GM12878 (cell line): ENCODE data around the gene IFNL1. TPM values are rescaled to one million over a fixed set of nuclear protein-coding genes. Genes with fewer than 3 reads are reported as not detected.

Source experiments
- ATAC-seq: fragments of 200-7000 bp; cut with Tn5 transposase; 3 replicates; pipeline ENCODE4 v1.9.1; 2020; ENCODE audit warnings: mild to moderate bottlenecking, moderate library complexity
- BruUV-seq: library from RNA; stranded (reverse); fragments of 400-500 nt; replicated peaks from 2 replicates; lab custom pipeline; 2021; lab: Mats Ljungman, UMichigan
- CTCF ChIA-PET: fragments of 300-600 bp; sonication (Branson Sonifier 250); formaldehyde crosslinking; extraction: SDS; loops from one replicate; lab custom pipeline; 2021; ENCODE audit warnings: inconsistent platforms; lab: Yijun Ruan, JAX
- POLR2A ChIA-PET: fragments of 350-600 bp; formaldehyde crosslinking; extraction: SDS; loops from one replicate; lab custom pipeline; 2021; ENCODE audit warnings: inconsistent platforms; lab: Charles Lee
- RAD21 ChIA-PET: fragments of 300-600 bp; sonication (Branson Sonifier 250); formaldehyde crosslinking; loops from one replicate; lab custom pipeline; 2023; ENCODE audit warnings: antibody characterized with exemption; ENCODE audit not compliant: unreplicated experiment; lab: Charles Lee
- SMC1A ChIA-PET: fragments of 300-600 bp; sonication (Branson Sonifier 250); formaldehyde crosslinking; loops from one replicate; lab custom pipeline; 2023; ENCODE audit not compliant: unreplicated experiment, uncharacterized antibody; lab: Charles Lee
- DNase-seq: peaks from one replicate; pipeline ENCODE4 v3.0.0-alpha.2; 2011; ENCODE audit warnings: low read depth, low spot score
- FAIRE-seq: peaks from 3 replicates; lab custom pipeline; 2011; peaks lifted over from hg19 to GRCh38; lab: Jason Lieb, UNC
- H2AFZ ChIP-seq: 2 replicates; pipeline ENCODE4 v1.6.0; 2011; ENCODE audit warnings: low read depth, low read length, control low read depth; ENCODE audit not compliant: control insufficient read depth
- H3K27ac ChIP-seq: 2 replicates; pipeline ENCODE4 v1.5.1; 2011; ENCODE audit warnings: control low read depth; ENCODE audit not compliant: control insufficient read depth, insufficient read depth
- H3K27me3 ChIP-seq, 2 experiments: replicated peaks in 1 of 2; 2 replicates each; pipeline versions ENCODE4 v1.6.0 to v1.6.1; 2011; ENCODE audit warnings: low read length in 1 of 2; ENCODE audit not compliant: control insufficient read depth in 2 of 2, insufficient read depth in 2 of 2
- H3K36me3 ChIP-seq, 2 experiments: 2 replicates each; pipeline ENCODE4 v1.5.1; 2011; ENCODE audit warnings: low read length in 1 of 2; ENCODE audit not compliant: control insufficient read depth in 2 of 2, insufficient read depth in 2 of 2
- H3K4me1 ChIP-seq: 2 replicates; pipeline ENCODE4 v1.6.1; 2011; ENCODE audit warnings: mild to moderate bottlenecking, low read length, moderate library complexity, mixed read lengths; ENCODE audit not compliant: control insufficient read depth, insufficient read depth
- H3K4me2 ChIP-seq: 2 replicates; pipeline ENCODE4 v1.6.0; 2011; ENCODE audit warnings: control low read depth; ENCODE audit not compliant: control insufficient read depth, insufficient read depth
- H3K4me3 ChIP-seq: fragments of 200-600 bp; sonication (generic); 2 replicates; pipeline ENCODE4 v1.5.1; 2016
- H3K79me2 ChIP-seq: 2 replicates; pipeline ENCODE4 v1.6.0; 2011; ENCODE audit warnings: low read length; ENCODE audit not compliant: control insufficient read depth, insufficient read depth
- H3K9ac ChIP-seq: 2 replicates; pipeline ENCODE4 v1.8.0; 2011; ENCODE audit warnings: low read length, control low read depth, mixed read lengths; ENCODE audit not compliant: control insufficient read depth, insufficient read depth
- H3K9me3 ChIP-seq: replicated peaks from 3 replicates; pipeline ENCODE4 v1.5.1; 2011; ENCODE audit warnings: mild to moderate bottlenecking, low read length; ENCODE audit not compliant: control insufficient read depth, insufficient read depth
- H4K20me1 ChIP-seq: 2 replicates; pipeline ENCODE4 v1.6.0; 2011; ENCODE audit not compliant: control insufficient read depth, insufficient read depth
- BCL11A ChIP-seq: IDR thresholded peaks from 2 replicates; pipeline ENCODE4 v1.6.1; 2011; ENCODE audit warnings: low read depth, low read length
- BHLHE40 ChIP-seq, 2 experiments: fragments of 450-650 bp in 1 of 2; IDR thresholded peaks; 2 replicates each; pipeline ENCODE4 v1.6.1; 2011 to 2017; ENCODE audit warnings: low read depth in 2 of 2, borderline replicate concordance in 1 of 2, improper control_type of control experiment in 1 of 2, low read length in 1 of 2, mild to moderate bottlenecking in 1 of 2
- CBFB ChIP-seq: IDR thresholded peaks from 2 replicates; pipeline ENCODE4 v1.6.1; 2016; ENCODE audit warnings: antibody characterized with exemption, low read depth
- CBX5 ChIP-seq: sonication (generic); IDR thresholded peaks from 2 replicates; pipeline ENCODE4 v1.6.1; 2016; ENCODE audit warnings: low read depth, moderate library complexity, mild to moderate bottlenecking, inconsistent platforms
- DPF2 ChIP-seq: fragments of 450-650 bp; IDR thresholded peaks from 2 replicates; pipeline ENCODE4 v1.6.1; 2017; ENCODE audit warnings: mild to moderate bottlenecking
- EZH2 ChIP-seq: IDR thresholded peaks from 2 replicates; pipeline ENCODE4 v1.6.1; 2012; ENCODE audit warnings: low read depth, mild to moderate bottlenecking, control low read depth, inconsistent platforms, low read length, borderline replicate concordance; ENCODE audit not compliant: control insufficient read depth
- GABPA ChIP-seq: IDR thresholded peaks from 2 replicates; pipeline ENCODE4 v1.6.1; 2014; ENCODE audit warnings: antibody characterized with exemption, low read depth, mild to moderate bottlenecking, inconsistent platforms
- HDGF ChIP-seq: fragments of 450-650 bp; IDR thresholded peaks from 2 replicates; pipeline ENCODE4 v1.6.1; 2016; ENCODE audit warnings: antibody characterized with exemption
- NFXL1 ChIP-seq: fragments of 450-650 bp; IDR thresholded peaks from 2 replicates; pipeline ENCODE4 v1.6.1; 2017; ENCODE audit warnings: antibody characterized with exemption, mild to moderate bottlenecking, borderline replicate concordance
- NFYA ChIP-seq: IDR thresholded peaks from 2 replicates; pipeline ENCODE4 v1.6.1; 2011; ENCODE audit warnings: low read depth, mild to moderate bottlenecking, low read length, improper control_type of control experiment, borderline replicate concordance
- NR2C1 ChIP-seq: fragments of 450-650 bp; IDR thresholded peaks from 2 replicates; pipeline ENCODE4 v1.6.1; 2017; ENCODE audit warnings: antibody characterized with exemption, mild to moderate bottlenecking, moderate library complexity
- NR2C2 ChIP-seq: IDR thresholded peaks from 2 replicates; pipeline ENCODE4 v1.6.1; 2011; ENCODE audit warnings: borderline replicate concordance, low read depth; ENCODE audit not compliant: control insufficient read depth, insufficient read length
- POLR2AphosphoS5 ChIP-seq: IDR thresholded peaks from 2 replicates; pipeline ENCODE4 v1.6.1; 2011; ENCODE audit warnings: mild to moderate bottlenecking, low read length, inconsistent platforms
- REST ChIP-seq: IDR thresholded peaks from 2 replicates; pipeline ENCODE4 v1.6.1; 2012; ENCODE audit warnings: mild to moderate bottlenecking, low read depth, low read length
- RFX5 ChIP-seq: IDR thresholded peaks from 2 replicates; pipeline ENCODE4 v1.6.1; 2011; ENCODE audit warnings: low read depth, low read length, improper control_type of control experiment
- SIX5 ChIP-seq: IDR thresholded peaks from 2 replicates; pipeline ENCODE4 v1.6.1; 2011; ENCODE audit warnings: mild to moderate bottlenecking, low read depth, low read length, moderate library complexity; ENCODE audit not compliant: severe bottlenecking
- SUPT20H ChIP-seq: IDR thresholded peaks from 2 replicates; pipeline ENCODE4 v1.6.1; 2011; ENCODE audit warnings: low read depth, mild to moderate bottlenecking, low read length, moderate library complexity, borderline replicate concordance; ENCODE audit not compliant: control insufficient read depth
- SUZ12 ChIP-seq: fragments of 200-600 bp; sonication (generic); IDR thresholded peaks from one replicate; pipeline ENCODE4 v1.6.1; 2018; ENCODE audit warnings: antibody characterized with exemption, mild to moderate bottlenecking; ENCODE audit not compliant: unreplicated experiment
- TARDBP ChIP-seq: IDR thresholded peaks from 2 replicates; pipeline ENCODE4 v1.6.1; 2016; ENCODE audit warnings: borderline replicate concordance
- WRNIP1 ChIP-seq: IDR thresholded peaks from 2 replicates; pipeline ENCODE4 v1.6.1; 2011; ENCODE audit warnings: low read depth, low read length, improper control_type of control experiment, borderline replicate concordance
- WGBS: methylation state at CpG from one replicate; pipeline ENCODE4 v1.1.6; 2016; ENCODE audit warnings: low lambda C conversion rate; ENCODE audit not compliant: insufficient replicate concordance, insufficient coverage; ENCODE audit errors: missing lambda C conversion rate; 5-methylcytosine and 5-hydroxymethylcytosine counted together
- in situ Hi-C: fragments of 300-500 bp; cut with MboI; formaldehyde crosslinking; loops from 9 replicates; pipeline ENCODE4 v1.14.3; 2018; ENCODE audit warnings: mixed read lengths
- intact Hi-C: fragments of 100-400 bp; cut with micrococcal nuclease; formaldehyde crosslinking; loops from one replicate; pipeline ENCODE4 v1.14.2; 2022; ENCODE audit not compliant: unreplicated experiment
- polyA plus RNA-seq, 11 experiments: library from polyadenylated mRNA; depleted of rRNA in 4 of 11; unstranded in 6 of 11; stranded (reverse) in 5 of 11; fragments of >200 nt; fragmentation: Nextera tagmentation in 4 of 11; fragmentation: Illumina TruSeq in 1 of 11; extraction: Ambion mirVana in 4 of 11; extraction: Trizol in 1 of 11; gene quantifications; 1 replicate in 1 of 11; 2 replicates in 10 of 11; pipeline versions ENCODE4 v1.2.1 to v1.2.3, GENCODE V29; 2011 to 2016; ENCODE audit warnings: inconsistent platforms in 2 of 11, missing spikeins in 2 of 11, low read depth in 1 of 11
- total RNA-seq, 4 experiments: library from RNA; depleted of rRNA in 3 of 4; stranded (reverse); fragments of >200 nt in 3 of 4; fragmentation: Illumina TruSeq in 1 of 4; extraction: Trizol in 1 of 4; gene quantifications; 2 replicates each; pipeline versions ENCODE4 v1.2.1 to v1.2.3, GENCODE V29; 2013 to 2021

The IFNL1 gene
- total and polyA plus RNA-seq, 10 of the 15 experiments (the other 5 are each of a cell fraction or from before 2014, with no cell fraction given): not detected

DNA sequence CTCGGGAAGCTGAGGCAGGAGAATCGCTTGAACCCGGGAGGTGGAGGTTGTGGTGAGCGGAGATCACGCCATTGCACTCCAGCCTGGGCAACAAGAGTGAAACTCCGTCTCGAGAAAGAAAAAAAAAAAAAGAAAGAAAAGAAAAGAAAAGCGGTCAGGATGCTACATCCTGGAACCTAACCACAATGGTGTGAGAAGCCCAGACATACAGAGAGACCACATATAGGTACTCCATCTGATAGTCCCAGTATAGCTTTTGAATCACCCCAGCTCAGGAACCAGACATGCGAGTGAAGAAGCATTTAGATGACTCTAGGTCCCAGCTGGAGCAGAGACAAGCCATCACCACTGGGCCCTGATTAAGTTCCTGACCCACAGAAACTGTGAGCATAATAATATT, 3.2 kb downstream of the IFNL1 start:
- no peak overlapping the region for H3K4me2 ChIP-seq

GRCh38 chr19:39299832-39300231, 3.6 kb downstream of the IFNL1 start:
- Histone ChIP-seq H3K36me3 (no peaks in the 10 kb centered on the region), H2AFZ (no peak overlapping the region), H3K79me2 (no peaks in the 10 kb centered on the region), H3K27me3 (peaks cover 0 to 2% of the 10 kb centered on the region in 2 experiments; a peak in 1 of 4 replicates), H3K4me2 (no peak overlapping the region), H3K9ac (no peak overlapping the region), H3K9me3 (no peaks in the 10 kb centered on the region), H4K20me1 (no peaks in the 10 kb centered on the region), H3K27ac (no peak overlapping the region), H3K4me3 (no peak overlapping the region), H3K4me1 (no peaks in the 10 kb centered on the region)
- CTCF ChIA-PET: no interaction called here
- DNase-seq: no peak
- no peak for ATAC-seq
- intact Hi-C loops (no loop called here), in situ Hi-C loops (no loop called here)
- RAD21 ChIA-PET: no interaction called here
- FAIRE-seq: no peak
- POLR2A ChIA-PET: no interaction called here
- BruUV-seq: no TSS peak
- 49% methylated on average over 10 of the region's 10 CpGs for WGBS
- SMC1A ChIA-PET: no interaction called here
- TF ChIP-seq EZH2: no peak
- TF ChIP-seq REST: no peak
- TF ChIP-seq WRNIP1: no peak
- no peak for TF ChIP-seq POLR2AphosphoS5
- TF ChIP-seq BHLHE40 (IDR thresholded peaks at IDR 0.05; ENCODE audit: borderline replicate concordance in 1 of 2, low read depth in 2 of 2, low read length in 1 of 2): no peak
- TF ChIP-seq HDGF: no peak
- no peak for TF ChIP-seq GABPA
- TF ChIP-seq NFYA: no peak
- no peak for TF ChIP-seq BCL11A
- no peak for TF ChIP-seq CBFB
- no peak for TF ChIP-seq NR2C1
- no peak for TF ChIP-seq SUZ12

More for the DNA sequence above, 3.2 kb downstream of the IFNL1 start:
- ChIA-PET RAD21 (no interaction called here), CTCF (no interaction called here), SMC1A (no interaction called here), POLR2A (no interaction called here)
- BruUV-seq: no TSS peak
- Histone ChIP-seq H2AFZ (no peak overlapping the region), H3K36me3 (no peaks in the 10 kb centered on the region), H3K9ac (no peak overlapping the region), H3K4me1 (no peaks in the 10 kb centered on the region), H3K79me2 (no peaks in the 10 kb centered on the region), H4K20me1 (no peaks in the 10 kb centered on the region), H3K9me3 (no peaks in the 10 kb centered on the region), H3K4me3 (no peak overlapping the region), H3K27ac (no peak overlapping the region), H3K27me3 (peaks cover 0 to 2% of the 10 kb centered on the region in 2 experiments; a peak in 1 of 4 replicates)
- WGBS: 62% methylated on average over 4 of the region's 9 CpGs
- DNase-seq (no peak), FAIRE-seq (no peak), ATAC-seq (no peak)
- intact Hi-C loops: no loop called here
- TF ChIP-seq WRNIP1 (no peak), CBX5 (no peak), NR2C2 (no peak), TARDBP (no peak), BHLHE40 (IDR thresholded peaks at IDR 0.05; ENCODE audit: borderline replicate concordance in 1 of 2, low read depth in 2 of 2, low read length in 1 of 2) (no peak), EZH2 (no peak), SIX5 (no peak), SUPT20H (no peak), RFX5 (no peak), SUZ12 (no peak), NFXL1 (no peak), DPF2 (no peak)
- in situ Hi-C loops: no loop called here
